GM23248 (cell line): ENCODE data around the gene CFAP61. TPM values are rescaled to one million over a fixed set of nuclear protein-coding genes. Genes with fewer than 3 reads are reported as not detected.

Experiments used
- DNase-seq: peaks from one replicate; pipeline ENCODE4 v3.0.0-alpha.2; 2015
- H2AFZ ChIP-seq: fragments of 200-600 bp; sonication (generic); 2 replicates; pipeline ENCODE4 v1.6.1; 2016; ENCODE audit warnings: antibody characterized with exemption
- H3F3A ChIP-seq: fragments of 200-600 bp; sonication (generic); 2 replicates; pipeline ENCODE4 v1.6.1; 2016; ENCODE audit warnings: mild to moderate bottlenecking, antibody characterized with exemption, mixed run types; ENCODE audit not compliant: insufficient read depth
- H3K27ac ChIP-seq: fragments of 200-600 bp; sonication (generic); 2 replicates; pipeline ENCODE4 v1.5.1; 2016; ENCODE audit warnings: mild to moderate bottlenecking
- H3K27me3 ChIP-seq: fragments of 200-600 bp; sonication (generic); replicated peaks from 2 replicates; pipeline ENCODE4 v1.6.1; 2016; ENCODE audit warnings: mild to moderate bottlenecking; ENCODE audit not compliant: insufficient read depth
- H3K36me3 ChIP-seq: fragments of 200-600 bp; sonication (generic); 2 replicates; pipeline ENCODE4 v1.6.1; 2016; ENCODE audit warnings: low read depth, mild to moderate bottlenecking
- H3K4me1 ChIP-seq: fragments of 200-600 bp; sonication (generic); 2 replicates; pipeline ENCODE4 v1.6.1; 2016; ENCODE audit warnings: mild to moderate bottlenecking; ENCODE audit not compliant: insufficient read depth
- H3K4me2 ChIP-seq: fragments of 200-600 bp; sonication (generic); one replicate; pipeline ENCODE4 v1.6.1; 2016; ENCODE audit warnings: mild to moderate bottlenecking; ENCODE audit not compliant: unreplicated experiment
- H3K4me3 ChIP-seq: fragments of 200-600 bp; sonication (generic); 2 replicates; pipeline ENCODE4 v1.5.1; 2016; ENCODE audit warnings: mild to moderate bottlenecking
- H3K79me2 ChIP-seq: fragments of 200-600 bp; sonication (generic); 2 replicates; pipeline ENCODE4 v1.6.1; 2016; ENCODE audit warnings: mild to moderate bottlenecking; ENCODE audit not compliant: insufficient read depth
- H3K9ac ChIP-seq: fragments of 200-600 bp; sonication (generic); 2 replicates; pipeline ENCODE4 v1.6.1; 2016; ENCODE audit warnings: mild to moderate bottlenecking
- H3K9me2 ChIP-seq: fragments of 200-600 bp; sonication (generic); 2 replicates; pipeline ENCODE4 v1.6.1; 2016; ENCODE audit warnings: mixed run types, mild to moderate bottlenecking, moderate library complexity; ENCODE audit not compliant: insufficient read depth
- H3K9me3 ChIP-seq: fragments of 200-600 bp; sonication (generic); one replicate; pipeline ENCODE4 v1.6.1; 2017; ENCODE audit warnings: low read depth
- H4K20me1 ChIP-seq: fragments of 200-600 bp; sonication (generic); 2 replicates; pipeline ENCODE4 v1.6.0; 2016; ENCODE audit not compliant: insufficient read depth
- EZH2 ChIP-seq: fragments of 200-600 bp; sonication (generic); IDR thresholded peaks from 2 replicates; pipeline ENCODE4 v1.6.1; 2018; ENCODE audit warnings: antibody characterized with exemption, mild to moderate bottlenecking; ENCODE audit not compliant: insufficient read depth, poor library complexity, severe bottlenecking
- EZH2phosphoT487 ChIP-seq: fragments of 200-600 bp; sonication (generic); IDR thresholded peaks from 2 replicates; pipeline ENCODE4 v1.6.1; 2018; ENCODE audit warnings: antibody characterized with exemption, moderate library complexity, mild to moderate bottlenecking, low read depth; ENCODE audit not compliant: insufficient read depth
- WGBS, 2 experiments: methylation state at CpG; one replicate each; pipeline ENCODE4 v1.1.6; 2015 to 2017; ENCODE audit warnings: low lambda C conversion rate in 2 of 2, low coverage in 1 of 2; ENCODE audit errors: missing lambda C conversion rate in 2 of 2; 5-methylcytosine and 5-hydroxymethylcytosine counted together
- in situ Hi-C: fragments of 300-500 bp; cut with MboI; formaldehyde crosslinking; loops from 2 replicates; pipeline ENCODE4 v1.15.0; 2020
- polyA plus RNA-seq: library from polyadenylated mRNA; unstranded; fragments of >200 nt; fragmentation: Nextera tagmentation; extraction: Ambion mirVana; gene quantifications from 2 replicates; pipeline ENCODE4 v1.2.1, GENCODE V29; 2016
- total RNA-seq: library from RNA; depleted of rRNA; stranded (reverse); fragments of >200 nt; shearing (Covaris generic); gene quantifications from 2 replicates; pipeline ENCODE4 v1.2.3, GENCODE V29; 2014

Gene CFAP61
- total and polyA plus RNA-seq, 2 experiments from 2014 or later = not detected

DNA sequence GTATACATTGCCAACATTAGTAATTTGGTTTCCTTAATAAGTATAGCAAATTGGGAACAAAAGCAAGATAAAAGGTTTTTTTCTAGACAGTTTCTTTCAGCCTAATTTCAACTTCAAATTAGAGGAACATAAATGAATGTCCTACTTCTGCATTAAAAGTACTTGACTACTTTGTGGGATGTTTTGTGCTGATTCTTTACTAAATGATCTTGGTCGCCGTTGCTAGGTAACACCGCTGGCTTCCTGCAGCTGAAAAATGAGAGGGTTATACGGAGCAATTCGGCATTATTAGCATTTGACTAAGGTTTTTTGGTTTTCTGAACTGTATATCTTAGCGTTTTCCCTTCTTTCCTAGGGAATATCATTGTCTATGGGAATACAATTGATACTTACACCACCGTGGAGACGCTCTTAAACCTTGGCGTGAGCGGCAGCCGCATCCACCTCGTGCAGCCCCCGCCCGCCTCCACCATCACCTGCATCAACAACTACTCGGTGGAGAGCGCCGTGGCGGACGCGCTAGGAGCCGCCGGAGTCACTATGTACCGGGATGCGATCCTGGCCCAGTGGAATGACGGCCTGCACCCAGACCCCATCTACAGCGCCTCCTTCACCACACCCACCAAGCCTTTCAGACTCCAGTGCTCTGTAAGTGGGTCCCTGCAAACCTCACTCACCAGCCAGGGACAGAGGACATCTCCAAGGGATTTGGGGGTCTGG, 224.6 kb downstream of the CFAP61 start:
- H3K9ac ChIP-seq = no peak overlapping the region
- H3K4me2 ChIP-seq = no peak overlapping the region
- in situ Hi-C loops = no loop called here
- H4K20me1 ChIP-seq = no peaks in the 10 kb centered on the region
- H3F3A ChIP-seq = no peaks in the 10 kb centered on the region
- H3K36me3 ChIP-seq = no peaks in the 10 kb centered on the region
- no peak for DNase-seq
- H2AFZ ChIP-seq = no peak overlapping the region
- no peak overlapping the region for H3K4me3 ChIP-seq
- H3K79me2 ChIP-seq = no peaks in the 10 kb centered on the region
- no peaks in the 10 kb centered on the region for H3K27me3 ChIP-seq
- TF ChIP-seq EZH2phosphoT487 (no peak), EZH2 (no peak)
- no peaks in the 10 kb centered on the region for H3K9me2 ChIP-seq
- H3K4me1 ChIP-seq = no peaks in the 10 kb centered on the region
- 67 to 71% methylated on average over 26 of the region's 26 CpGs for WGBS, 2 experiments
- no peak overlapping the region for H3K27ac ChIP-seq
- no peaks in the 10 kb centered on the region for H3K9me3 ChIP-seq

DNA sequence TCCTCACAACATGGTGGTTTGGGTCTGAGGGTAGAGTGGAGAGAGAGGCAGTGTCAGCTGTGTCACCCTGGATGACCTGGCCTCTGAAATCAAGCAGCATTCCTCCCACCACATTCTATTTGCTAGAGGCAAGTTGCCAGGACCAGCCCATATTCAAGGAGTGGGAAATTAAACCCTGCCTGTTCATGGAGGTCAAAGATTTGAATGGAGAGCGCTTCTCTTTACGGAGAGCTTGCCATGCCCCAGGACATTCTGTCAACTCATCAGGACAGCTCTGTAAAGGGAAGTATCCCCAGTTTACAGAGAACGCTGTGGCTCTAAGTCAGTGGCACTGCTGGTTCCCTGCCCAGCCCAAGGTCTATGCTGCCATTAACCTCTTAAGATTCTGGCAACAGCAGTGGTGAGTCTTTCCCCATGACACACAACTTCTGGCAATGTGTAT, 225.6 kb downstream of the CFAP61 start:
- H3K4me1 ChIP-seq = no peaks in the 10 kb centered on the region
- H3K27me3 ChIP-seq = no peaks in the 10 kb centered on the region
- no peaks in the 10 kb centered on the region for H3K79me2 ChIP-seq
- H3K4me2 ChIP-seq = no peak overlapping the region
- in situ Hi-C loops = no loop called here
- H2AFZ ChIP-seq = no peak overlapping the region
- H3K36me3 ChIP-seq = no peaks in the 10 kb centered on the region
- WGBS, 2 experiments = 70 to 78% methylated on average over 3 of the region's 3 CpGs
- H3K9me3 ChIP-seq = no peaks in the 10 kb centered on the region
- no peak overlapping the region for H3K4me3 ChIP-seq
- H3K9me2 ChIP-seq = no peaks in the 10 kb centered on the region
- no peak overlapping the region for H3K27ac ChIP-seq
- no peaks in the 10 kb centered on the region for H4K20me1 ChIP-seq
- TF ChIP-seq EZH2phosphoT487 = no peak
- no peak for TF ChIP-seq EZH2
- H3F3A ChIP-seq = no peaks in the 10 kb centered on the region
- no peak for DNase-seq
- no peak overlapping the region for H3K9ac ChIP-seq

DNA sequence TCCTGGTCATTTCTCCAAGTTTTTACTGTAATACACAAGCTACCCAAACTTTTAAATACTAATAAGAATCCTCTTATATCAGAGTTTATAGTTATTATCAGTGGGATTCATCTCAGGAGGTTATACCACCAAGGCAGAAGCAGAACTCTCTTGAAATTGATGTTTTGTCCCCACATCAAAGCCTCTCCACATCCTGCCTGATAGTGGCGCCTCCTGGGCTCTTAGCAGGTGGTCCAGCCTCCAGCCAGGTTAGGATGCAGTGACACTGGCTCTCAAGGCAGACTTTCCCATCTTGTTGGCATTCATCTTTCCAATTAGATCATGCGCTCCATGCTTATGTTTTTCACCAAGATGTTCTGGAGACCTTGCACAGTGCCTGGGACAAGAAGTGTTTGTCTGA, 233.7 kb downstream of the CFAP61 start:
- Histone ChIP-seq H3K79me2 (no peaks in the 10 kb centered on the region), H3K9me3 (no peaks in the 10 kb centered on the region), H3F3A (no peaks in the 10 kb centered on the region), H2AFZ (no peak overlapping the region), H3K27ac (no peak overlapping the region), H3K27me3 (no peaks in the 10 kb centered on the region), H4K20me1 (no peaks in the 10 kb centered on the region), H3K36me3 (no peaks in the 10 kb centered on the region), H3K4me1 (no peaks in the 10 kb centered on the region), H3K9ac (no peak overlapping the region), H3K4me3 (no peak overlapping the region), H3K9me2 (no peaks in the 10 kb centered on the region), H3K4me2 (no peak overlapping the region)
- no peak for DNase-seq
- TF ChIP-seq EZH2phosphoT487 (no peak), EZH2 (no peak)
- WGBS, 2 experiments = 20 to 27% methylated on average over 2 of the region's 2 CpGs
- in situ Hi-C loops = no loop called here

DNA sequence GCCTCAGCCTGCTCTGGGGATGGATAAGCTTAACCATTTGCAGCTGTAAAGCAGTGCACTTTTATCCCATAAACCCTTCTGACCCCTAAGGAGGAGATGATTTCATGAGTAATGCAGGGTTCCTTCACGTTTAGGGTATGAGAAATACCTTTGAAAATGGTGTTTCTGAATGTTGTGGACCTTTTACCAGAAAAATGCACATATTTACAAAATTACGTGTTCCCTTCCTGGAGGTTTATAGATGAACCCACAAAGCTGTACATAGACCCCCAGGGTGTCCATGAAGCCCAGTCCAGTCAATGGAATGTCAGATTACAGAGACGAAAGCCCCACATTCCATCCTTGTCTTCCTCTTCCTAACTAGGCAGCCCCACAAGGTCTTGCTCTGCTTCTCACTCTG, 237.0 kb downstream of the CFAP61 start:
- Histone ChIP-seq H3K79me2 (no peaks in the 10 kb centered on the region), H4K20me1 (no peaks in the 10 kb centered on the region), H3F3A (no peaks in the 10 kb centered on the region), H3K27me3 (no peaks in the 10 kb centered on the region), H3K9me3 (no peaks in the 10 kb centered on the region), H2AFZ (no peak overlapping the region), H3K27ac (no peak overlapping the region), H3K36me3 (no peaks in the 10 kb centered on the region), H3K4me2 (no peak overlapping the region), H3K9me2 (no peaks in the 10 kb centered on the region), H3K4me1 (no peaks in the 10 kb centered on the region), H3K4me3 (no peak overlapping the region), H3K9ac (no peak overlapping the region)
- no peak for DNase-seq
- 12 to 17% methylated on average over 3 of the region's 3 CpGs for WGBS, 2 experiments
- in situ Hi-C loops = no loop called here
- TF ChIP-seq EZH2 = no peak
- no peak for TF ChIP-seq EZH2phosphoT487

DNA sequence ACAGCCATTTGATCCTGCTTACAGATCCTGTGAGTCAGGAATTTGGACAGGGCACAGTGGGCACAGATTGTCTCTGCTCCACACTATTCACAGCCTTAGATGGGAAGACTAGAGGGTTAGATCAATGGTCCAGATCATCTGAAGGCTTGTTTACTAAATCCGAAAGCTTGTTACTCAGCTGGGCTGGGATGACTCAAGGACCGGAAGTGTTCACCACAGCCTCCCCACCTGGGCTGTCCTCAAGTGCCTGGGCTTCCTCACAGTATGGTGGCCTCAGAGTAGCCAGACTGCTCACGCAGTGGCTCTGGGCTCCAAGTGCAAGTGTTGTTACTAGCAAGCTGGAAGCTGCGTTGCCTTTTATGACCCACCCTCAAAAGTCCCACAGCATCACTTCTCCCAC, 240.1 kb downstream of the CFAP61 start:
- DNase-seq = no peak
- TF ChIP-seq EZH2 = no peak
- TF ChIP-seq EZH2phosphoT487 = no peak
- Histone ChIP-seq H3K4me3 (no peak overlapping the region), H3K27ac (no peak overlapping the region), H3K27me3 (no peaks in the 10 kb centered on the region), H3K36me3 (no peaks in the 10 kb centered on the region), H2AFZ (no peak overlapping the region), H3K79me2 (no peaks in the 10 kb centered on the region), H3K4me1 (no peaks in the 10 kb centered on the region), H3K9me2 (no peaks in the 10 kb centered on the region), H3F3A (no peaks in the 10 kb centered on the region), H3K9ac (no peak overlapping the region), H3K9me3 (no peaks in the 10 kb centered on the region), H4K20me1 (no peaks in the 10 kb centered on the region), H3K4me2 (no peak overlapping the region)
- WGBS, 2 experiments = 53 to 56% methylated on average over 4 of the region's 4 CpGs
- in situ Hi-C loops = no loop called here
